ENCODE measurements around the gene C1orf167. TPM values are rescaled to one million over a fixed set of nuclear protein-coding genes. Genes with fewer than 3 reads are reported as not detected.

Gene C1orf167
- total and polyA plus RNA-seq, 2 donors (not counting 1 experiment from before 2014, with no cell fraction given): not detected

DNA sequence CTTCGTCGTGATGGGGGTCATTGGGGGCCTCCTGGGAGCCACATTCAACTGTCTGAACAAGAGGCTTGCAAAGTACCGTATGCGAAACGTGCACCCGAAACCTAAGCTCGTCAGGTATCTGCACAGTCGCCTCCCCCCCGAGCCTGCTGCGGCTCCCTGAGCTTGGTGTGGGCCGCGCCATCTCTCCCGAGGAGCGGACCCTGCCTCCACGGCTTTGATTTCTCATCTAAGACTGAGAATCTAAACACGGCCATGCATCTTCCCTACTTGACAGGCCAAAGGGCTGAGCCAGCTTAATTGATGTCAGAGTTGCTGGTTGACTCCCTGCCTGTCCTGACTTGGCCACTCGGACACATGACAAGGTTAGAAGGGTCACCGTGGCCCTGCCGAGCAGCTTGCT, 66.5 kb downstream of the C1orf167 start:
- Histone ChIP-seq H3K36me3 (replicated peaks in 1 of 2; ENCODE audit: control extremely low read depth in 1 of 2, control insufficient read depth in 1 of 2, extremely low read depth in 1 of 2, insufficient read depth in 2 of 2, low read length in 1 of 2) (peaks cover 14 to 86% of the 10 kb centered on the region in 2 experiments), H3K4me2 (replicated peaks; ENCODE audit: low read depth, low read length, poor library complexity, severe bottlenecking) (no peak overlapping the region), H4K20me1 (ENCODE audit: control insufficient read depth, insufficient read depth, low read length, poor library complexity, severe bottlenecking) (no peaks in the 10 kb centered on the region), H3K9ac (ENCODE audit: low read length) (no peak overlapping the region), H3K27ac (ENCODE audit: low read length in 2 of 2) (no peak overlapping the region), H3K79me2 (ENCODE audit: control insufficient read depth, insufficient read depth, low read length) (peaks cover 9% of the 10 kb centered on the region), H3K4me3 (ENCODE audit: control extremely low read depth in 1 of 5, extremely low read depth in 1 of 5, insufficient read depth in 1 of 5, low read depth in 2 of 5, low read length in 4 of 5) (no peak overlapping the region), H3K9me3 (ENCODE audit: control extremely low read depth in 1 of 3, control insufficient read depth in 2 of 3, insufficient read depth in 1 of 3, low read length in 2 of 3) (no peaks in the 10 kb centered on the region), H3K27me3 (replicated peaks in 1 of 4; ENCODE audit: control extremely low read depth in 1 of 4, control insufficient read depth in 3 of 4, insufficient read depth in 4 of 4, low read length in 3 of 4) (no peaks in the 10 kb centered on the region), H3K4me1 (ENCODE audit: control insufficient read depth in 2 of 2, insufficient read depth in 2 of 2, low read length in 2 of 2) (no peaks in the 10 kb centered on the region), H2AFZ (ENCODE audit: insufficient read depth, low read depth, low read length, poor library complexity, severe bottlenecking) (no peak overlapping the region)
- H3K27ac Mint-ChIP-seq: no peak overlapping the region
- no peaks in the 10 kb centered on the region for H3K4me1 Mint-ChIP-seq
- no peaks in the 10 kb centered on the region for H3K27me3 Mint-ChIP-seq
- H3K4me3 Mint-ChIP-seq: no peak overlapping the region
- intact Hi-C loops (cut with micrococcal nuclease): no loop called here
- no peaks in the 10 kb centered on the region for H3K9me3 Mint-ChIP-seq (ENCODE audit: insufficient read depth)
- no peak for TF ChIP-seq EZH2 (IDR thresholded peaks at IDR 0.05; ENCODE audit: borderline replicate concordance, insufficient read depth, low read depth, low read length, poor library complexity, severe bottlenecking)
- TF ChIP-seq, protein P1, sequence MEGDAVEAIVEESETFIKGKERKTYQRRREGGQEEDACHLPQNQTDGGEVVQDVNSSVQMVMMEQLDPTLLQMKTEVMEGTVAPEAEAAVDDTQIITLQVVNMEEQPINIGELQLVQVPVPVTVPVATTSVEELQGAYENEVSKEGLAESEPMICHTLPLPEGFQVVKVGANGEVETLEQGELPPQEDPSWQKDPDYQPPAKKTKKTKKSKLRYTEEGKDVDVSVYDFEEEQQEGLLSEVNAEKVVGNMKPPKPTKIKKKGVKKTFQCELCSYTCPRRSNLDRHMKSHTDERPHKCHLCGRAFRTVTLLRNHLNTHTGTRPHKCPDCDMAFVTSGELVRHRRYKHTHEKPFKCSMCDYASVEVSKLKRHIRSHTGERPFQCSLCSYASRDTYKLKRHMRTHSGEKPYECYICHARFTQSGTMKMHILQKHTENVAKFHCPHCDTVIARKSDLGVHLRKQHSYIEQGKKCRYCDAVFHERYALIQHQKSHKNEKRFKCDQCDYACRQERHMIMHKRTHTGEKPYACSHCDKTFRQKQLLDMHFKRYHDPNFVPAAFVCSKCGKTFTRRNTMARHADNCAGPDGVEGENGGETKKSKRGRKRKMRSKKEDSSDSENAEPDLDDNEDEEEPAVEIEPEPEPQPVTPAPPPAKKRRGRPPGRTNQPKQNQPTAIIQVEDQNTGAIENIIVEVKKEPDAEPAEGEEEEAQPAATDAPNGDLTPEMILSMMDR (IDR thresholded peaks at IDR 0.05): no peak
- ChIA-PET CTCF (interaction anchor here (0.6 kb wide), 1 partner anchor 14 kb away, joined by 3 read pairs; no protein-coding TSS in a partner anchor), POLR2A (no interaction called here)
- ATAC-seq (ENCODE audit: low read depth) (no peak), DNase-seq (no peak)
- 99% methylated on average over 19 of the region's 19 CpGs for WGBS (ENCODE audit: insufficient coverage)

DNA sequence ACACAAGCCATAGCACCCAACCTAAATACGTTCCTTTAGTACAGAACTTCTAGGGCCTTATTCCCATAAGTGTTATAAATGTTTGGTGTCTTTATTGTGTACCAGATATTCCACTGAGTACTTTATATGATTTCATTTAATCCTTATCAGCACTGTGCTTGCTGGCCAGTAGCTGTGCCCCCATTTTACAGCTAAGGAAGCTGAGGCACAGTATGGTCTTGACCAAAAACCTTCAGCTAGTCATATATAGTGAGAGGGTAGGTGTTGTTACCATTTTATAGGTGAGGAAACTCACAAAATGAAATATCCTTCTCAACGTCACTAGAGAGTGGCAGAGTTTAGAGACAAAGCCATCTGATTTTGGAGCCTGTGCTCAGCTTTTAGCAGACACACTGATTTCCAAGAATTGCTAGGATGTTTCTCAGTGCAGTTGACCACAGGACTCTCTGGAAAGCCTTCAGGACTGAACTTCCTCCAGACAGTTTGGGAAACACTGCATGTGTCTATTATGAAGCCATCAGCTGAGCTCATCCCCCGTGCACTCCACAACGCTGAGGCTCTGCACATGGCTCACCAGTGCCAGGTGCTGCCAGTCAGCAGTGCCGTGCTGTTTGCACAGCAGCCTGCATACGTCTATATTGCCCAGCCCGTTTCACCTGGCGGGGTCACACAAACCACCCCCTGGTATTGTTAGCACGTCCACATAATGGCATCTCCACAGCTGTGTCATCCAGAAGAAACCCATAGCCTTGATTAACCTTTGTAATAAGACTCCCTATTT, 70.1 kb downstream of the C1orf167 start:
- H3K27me3 ChIP-seq (replicated peaks in 1 of 4; ENCODE audit: control extremely low read depth in 1 of 4, control insufficient read depth in 3 of 4, insufficient read depth in 4 of 4, low read length in 3 of 4): no peaks in the 10 kb centered on the region
- H4K20me1 ChIP-seq (ENCODE audit: control insufficient read depth, insufficient read depth, low read length, poor library complexity, severe bottlenecking): no peaks in the 10 kb centered on the region
- ATAC-seq (ENCODE audit: low read depth): no peak
- H3K79me2 ChIP-seq (ENCODE audit: control insufficient read depth, insufficient read depth, low read length): peaks cover 3% of the 10 kb centered on the region
- ChIA-PET CTCF (interaction anchor here (1.2 kb wide), 1 partner anchor 10 kb away, joined by 3 read pairs; no protein-coding TSS in a partner anchor), POLR2A (no interaction called here)
- peaks cover 0 to 87% of the 10 kb centered on the region in 2 experiments for H3K36me3 ChIP-seq (replicated peaks in 1 of 2; ENCODE audit: control extremely low read depth in 1 of 2, control insufficient read depth in 1 of 2, extremely low read depth in 1 of 2, insufficient read depth in 2 of 2, low read length in 1 of 2)
- H3K4me1 ChIP-seq (ENCODE audit: control insufficient read depth in 2 of 2, insufficient read depth in 2 of 2, low read length in 2 of 2): no peaks in the 10 kb centered on the region
- Mint-ChIP-seq H3K4me1 (no peaks in the 10 kb centered on the region), H3K9me3 (ENCODE audit: insufficient read depth) (no peaks in the 10 kb centered on the region), H3K27ac (no peak overlapping the region), H3K4me3 (no peak overlapping the region), H3K27me3 (no peaks in the 10 kb centered on the region)
- H3K4me2 ChIP-seq (replicated peaks; ENCODE audit: low read depth, low read length, poor library complexity, severe bottlenecking): no peak overlapping the region
- H3K9ac ChIP-seq (ENCODE audit: low read length): no peak overlapping the region
- TF ChIP-seq EZH2 (IDR thresholded peaks at IDR 0.05; ENCODE audit: borderline replicate concordance, insufficient read depth, low read depth, low read length, poor library complexity, severe bottlenecking): no peak
- TF ChIP-seq, protein P1 (IDR thresholded peaks at IDR 0.05): no peak
- H3K27ac ChIP-seq (ENCODE audit: low read length in 2 of 2): no peak overlapping the region
- intact Hi-C loops (cut with micrococcal nuclease): no loop called here
- no peak for DNase-seq
- no peak overlapping the region for H2AFZ ChIP-seq (ENCODE audit: insufficient read depth, low read depth, low read length, poor library complexity, severe bottlenecking)
- no peak overlapping the region for H3K4me3 ChIP-seq (ENCODE audit: control extremely low read depth in 1 of 5, extremely low read depth in 1 of 5, insufficient read depth in 1 of 5, low read depth in 2 of 5, low read length in 4 of 5)
- 90% methylated on average over 8 of the region's 9 CpGs for WGBS (ENCODE audit: insufficient coverage)
- H3K9me3 ChIP-seq (ENCODE audit: control extremely low read depth in 1 of 3, control insufficient read depth in 2 of 3, insufficient read depth in 1 of 3, low read length in 2 of 3): no peaks in the 10 kb centered on the region
